Calu3 (cell line): ENCODE data around the gene PTGER2. TPM values are rescaled to one million over a fixed set of nuclear protein-coding genes. Genes with fewer than 3 reads are reported as not detected.

Source experiments
- BruUV-seq: library from RNA; stranded (reverse); fragments of 400-500 nt; replicated peaks from 2 replicates; lab custom pipeline; 2021; lab: Mats Ljungman, UMichigan
- CTCF ChIA-PET: fragments of 300-600 bp; sonication (Branson Sonifier 250); formaldehyde crosslinking; loops from one replicate; lab custom pipeline; 2022; ENCODE audit warnings: antibody characterized with exemption; lab: Charles Lee
- DNase-seq: peaks from one replicate; pipeline ENCODE4 v3.0.0; 2022
- H3K27ac Mint-ChIP-seq: one replicate; pipeline ENCODE4 v1.8.0; 2022; ENCODE audit warnings: mixed read lengths; ENCODE audit not compliant: unreplicated experiment
- H3K27me3 Mint-ChIP-seq: one replicate; pipeline ENCODE4 v1.8.0; 2022; ENCODE audit warnings: mixed read lengths; ENCODE audit not compliant: unreplicated experiment
- H3K36me3 Mint-ChIP-seq: one replicate; pipeline ENCODE4 v1.8.0; 2022; ENCODE audit warnings: mild to moderate bottlenecking, moderate library complexity, mixed read lengths; ENCODE audit not compliant: insufficient read depth, unreplicated experiment
- H3K4me1 Mint-ChIP-seq: one replicate; pipeline ENCODE4 v1.8.0; 2022; ENCODE audit warnings: mild to moderate bottlenecking, low read depth, mixed read lengths; ENCODE audit not compliant: unreplicated experiment
- H3K4me3 Mint-ChIP-seq: one replicate; pipeline ENCODE4 v1.8.0; 2022; ENCODE audit warnings: mild to moderate bottlenecking, low read depth, moderate library complexity, mixed read lengths; ENCODE audit not compliant: unreplicated experiment
- H3K9me3 Mint-ChIP-seq: one replicate; pipeline ENCODE4 v1.8.0; 2022; ENCODE audit warnings: low read depth, mixed read lengths; ENCODE audit not compliant: unreplicated experiment
- CTCF ChIP-seq: fragments of 200-600 bp; IDR thresholded peaks from one replicate; pipeline ENCODE4 v1.8.0; 2022; ENCODE audit warnings: antibody characterized with exemption; ENCODE audit not compliant: unreplicated experiment
- intact Hi-C: fragments of 100-400 bp; cut with micrococcal nuclease; formaldehyde crosslinking; loops from one replicate; pipeline ENCODE4 v1.10.0; 2022; ENCODE audit not compliant: unreplicated experiment
- total RNA-seq: library from RNA; stranded (reverse); gene quantifications from 2 replicates; pipeline ENCODE4 v1.2.3, GENCODE V29; 2022

PTGER2 gene
- total RNA-seq, 1 experiment from 2014 or later: not detected

GRCh38 chr14:52305014-52305413 lies 9.1 kb upstream of the PTGER2 start:
- H3K4me3 Mint-ChIP-seq: no peak overlapping the region
- H3K27me3 Mint-ChIP-seq: peaks cover 39% of the 10 kb centered on the region
- no peak overlapping the region for H3K27ac Mint-ChIP-seq
- DNase-seq: no peak
- no TSS peak for BruUV-seq
- no peaks in the 10 kb centered on the region for H3K4me1 Mint-ChIP-seq
- no peak for TF ChIP-seq CTCF
- H3K36me3 Mint-ChIP-seq: no peaks in the 10 kb centered on the region
- H3K9me3 Mint-ChIP-seq: no peaks in the 10 kb centered on the region
- CTCF ChIA-PET: interaction anchor here (1.0 kb wide), 1 partner anchor 9 kb away, joined by 3 read pairs; the partner anchor contains the start of gene PTGER2
- intact Hi-C loops: no loop called here

- CTCF ChIA-PET: no interaction called here
- intact Hi-C loops: no loop called here
- Mint-ChIP-seq H3K36me3 (no peaks in the 10 kb centered on the region), H3K4me1 (no peaks in the 10 kb centered on the region), H3K9me3 (no peaks in the 10 kb centered on the region), H3K4me3 (no peak overlapping the region), H3K27ac (no peak overlapping the region), H3K27me3 (peaks cover 38% of the 10 kb centered on the region)
- no peak for TF ChIP-seq CTCF
- no peak for DNase-seq
- BruUV-seq: no TSS peak
Measured at GRCh38 chr14:52307376-52307775, 6.7 kb upstream of the PTGER2 start.

GRCh38 chr14:52307905-52308304 lies 6.2 kb upstream of the PTGER2 start:
- CTCF ChIA-PET: interaction anchor here (0.6 kb wide), 1 partner anchor 1973 kb away, joined by 3 read pairs; no protein-coding TSS in a partner anchor
- no TSS peak for BruUV-seq
- Mint-ChIP-seq H3K27ac (no peak overlapping the region), H3K9me3 (no peaks in the 10 kb centered on the region), H3K4me1 (no peaks in the 10 kb centered on the region), H3K27me3 (peaks cover 38% of the 10 kb centered on the region), H3K4me3 (no peak overlapping the region), H3K36me3 (no peaks in the 10 kb centered on the region)
- intact Hi-C loops: no loop called here
- no peak for DNase-seq
- no peak for TF ChIP-seq CTCF

GRCh38 chr14:52310541-52310940 lies 3.6 kb upstream of the PTGER2 start:
- H3K27ac Mint-ChIP-seq: no peak overlapping the region
- no peaks in the 10 kb centered on the region for H3K9me3 Mint-ChIP-seq
- intact Hi-C loops: no loop called here
- DNase-seq: no peak
- H3K27me3 Mint-ChIP-seq: peaks cover 47% of the 10 kb centered on the region
- H3K4me1 Mint-ChIP-seq: peaks cover 11% of the 10 kb centered on the region
- no peak for TF ChIP-seq CTCF
- no peak overlapping the region for H3K4me3 Mint-ChIP-seq
- peaks cover 15% of the 10 kb centered on the region for H3K36me3 Mint-ChIP-seq
- BruUV-seq: no TSS peak
- CTCF ChIA-PET: no interaction called here
